Thymus (tissue), 11 donors: ENCODE results near the gene LRRC75A. TPM values are rescaled to one million over a fixed set of nuclear protein-coding genes. Genes with fewer than 3 reads are reported as not detected.
"Not testable (repeated sequence)": the region's sequence is repeated elsewhere in the genome, so short reads cannot be mapped to it uniquely, and the experiment has no call there.

ENCODE experiments used
- DNase-seq, 9 donors: peaks; one replicate each; pipeline ENCODE4 v3.0.0-alpha.2; 2013; ENCODE audit warnings: low spot score in 9 of 9, low read depth in 6 of 9, missing footprints in 1 of 9
- H3K27ac ChIP-seq, 2 donors: one replicate each; pipeline ENCODE4 v1.5.1; 2013; ENCODE audit warnings: control low read depth in 1 of 2, low read depth in 1 of 2, low read length in 1 of 2, mild to moderate bottlenecking in 1 of 2, moderate library complexity in 1 of 2
- H3K27me3 ChIP-seq, 2 donors: one replicate each; pipeline ENCODE4 v1.5.1; 2013; ENCODE audit warnings: low read length in 1 of 2; ENCODE audit not compliant: control insufficient read depth in 2 of 2, insufficient read depth in 1 of 2
- H3K36me3 ChIP-seq, 2 donors: one replicate each; pipeline ENCODE4 v1.5.1; 2013; ENCODE audit warnings: low read length in 1 of 2, mild to moderate bottlenecking in 1 of 2, moderate library complexity in 1 of 2; ENCODE audit not compliant: control insufficient read depth in 2 of 2, insufficient read depth in 2 of 2
- H3K4me1 ChIP-seq, 2 donors: one replicate each; pipeline ENCODE4 v1.5.1; 2013; ENCODE audit warnings: low read length in 2 of 2; ENCODE audit not compliant: control insufficient read depth in 2 of 2, insufficient read depth in 2 of 2
- H3K4me3 ChIP-seq, 2 donors: one replicate each; pipeline ENCODE4 v1.5.1; 2013; ENCODE audit warnings: low read length in 2 of 2, control low read depth in 1 of 2, mild to moderate bottlenecking in 1 of 2
- H3K9me3 ChIP-seq, 2 donors: one replicate each; pipeline ENCODE4 v1.5.1; 2013; ENCODE audit warnings: low read length in 1 of 2, mild to moderate bottlenecking in 1 of 2; ENCODE audit not compliant: control insufficient read depth in 2 of 2, insufficient read depth in 1 of 2
- WGBS: extraction: QIAGEN DNeasy Blood & Tissue Kit; methylation state at CpG from one replicate; pipeline ENCODE4 v1.1.7; 2013; 5-methylcytosine and 5-hydroxymethylcytosine counted together
- polyA plus RNA-seq: library from polyadenylated mRNA; stranded (reverse); fragments of 200-250 nt; gene quantifications from one replicate; pipeline ENCODE4 v1.2.3, GENCODE V29; 2013
- total RNA-seq: library from RNA; stranded (reverse); fragments of 120-200 nt; gene quantifications from one replicate; pipeline ENCODE4 v1.2.4, GENCODE V29; 2013
- donor health status: healthy.

Gene LRRC75A
- total and polyA plus RNA-seq, 2 donors, result 1.6 to 2.1 TPM

DNA sequence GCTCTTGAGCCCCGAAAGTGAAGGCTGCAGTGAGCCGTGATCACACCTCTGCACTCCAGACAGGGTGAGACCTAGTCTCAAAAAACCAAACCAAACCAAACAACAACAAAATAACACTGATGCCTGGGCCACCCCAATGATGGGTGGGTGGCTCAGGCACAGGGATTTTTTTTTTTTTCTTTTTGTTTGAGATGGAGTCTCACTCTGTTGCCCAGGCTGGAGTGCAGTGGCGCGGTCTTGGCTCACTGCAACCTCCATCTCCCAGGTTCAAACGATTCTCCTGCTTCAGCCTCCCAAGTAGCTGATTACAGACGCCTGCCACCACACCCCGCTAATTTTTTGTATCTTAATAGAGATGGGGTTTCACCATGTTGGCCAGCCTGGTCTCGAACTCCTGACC is 39.7 kb downstream of the LRRC75A start:
- not testable (repeated sequence) for H3K27ac ChIP-seq

DNA sequence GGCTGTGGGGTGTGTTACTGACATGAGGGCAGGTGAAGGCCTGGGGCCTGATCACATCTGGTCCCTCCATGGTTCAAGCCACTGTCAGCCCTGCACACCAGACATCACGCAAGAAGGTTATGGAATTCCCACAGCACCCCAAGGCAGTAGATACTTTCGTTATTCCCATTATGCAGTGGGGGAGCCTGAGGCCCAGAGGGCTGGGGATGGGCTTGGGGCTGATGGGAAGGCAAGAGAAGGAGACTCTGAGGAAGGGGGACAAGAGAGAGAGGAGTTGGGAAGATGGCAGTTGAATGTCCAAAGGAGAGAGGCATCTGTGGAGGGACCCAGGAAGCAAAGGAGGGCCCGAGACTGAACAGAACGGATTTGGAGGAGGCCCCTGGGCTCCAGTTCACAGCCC is 42.0 kb downstream of the LRRC75A start:
- H3K36me3 ChIP-seq, result peaks cover 33 to 41% of the 10 kb centered on the region in 2 donors
- no peak overlapping the region for H3K4me3 ChIP-seq
- WGBS, result 98% methylated on average over 4 of the region's 4 CpGs
- H3K9me3 ChIP-seq, result no peaks in the 10 kb centered on the region
- H3K27ac ChIP-seq, result no peak overlapping the region
- DNase-seq, result no peak
- no peaks in the 10 kb centered on the region for H3K27me3 ChIP-seq
- no peaks in the 10 kb centered on the region for H3K4me1 ChIP-seq

More for the DNA sequence above, 39.7 kb downstream of the LRRC75A start:
- H3K27me3 ChIP-seq, DNase-seq, H3K4me1 ChIP-seq, H3K4me3 ChIP-seq, H3K9me3 ChIP-seq: not testable (repeated sequence)
- H3K36me3 ChIP-seq, result peaks cover 23 to 25% of the 10 kb centered on the region in 2 donors
- WGBS, result 97% methylated on average over 8 of the region's 8 CpGs

DNA sequence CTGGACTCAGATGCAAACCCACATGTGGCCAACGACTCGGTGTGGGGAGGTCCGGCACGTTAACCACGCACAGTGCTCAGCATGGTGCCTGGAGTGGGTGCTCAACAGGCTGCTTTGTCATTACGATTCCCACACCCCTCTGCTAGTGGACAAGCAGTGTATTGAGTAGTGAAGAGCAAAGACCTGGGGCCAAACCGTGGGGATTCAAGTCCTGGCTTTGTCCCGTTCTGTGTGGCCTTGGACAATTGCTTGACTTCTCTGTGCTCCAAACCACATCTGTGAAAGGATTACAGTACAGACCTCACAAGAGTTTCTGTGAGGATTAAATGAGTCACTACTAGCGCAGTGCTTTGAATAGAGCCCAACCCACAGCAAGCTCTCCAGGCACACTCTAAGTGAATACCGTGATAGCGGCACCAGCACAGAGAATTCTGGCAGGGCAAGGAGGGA is 42.8 kb downstream of the LRRC75A start:
- DNase-seq, result no peak
- whole genome bisulfite sequencing, result 96% methylated on average over 11 of the region's 11 CpGs
- Histone ChIP-seq H3K27me3 (no peaks in the 10 kb centered on the region), H3K4me1 (no peaks in the 10 kb centered on the region), H3K4me3 (no peak overlapping the region), H3K27ac (no peak overlapping the region), H3K9me3 (no peaks in the 10 kb centered on the region), H3K36me3 (peaks cover 38 to 45% of the 10 kb centered on the region in 2 donors)

DNA sequence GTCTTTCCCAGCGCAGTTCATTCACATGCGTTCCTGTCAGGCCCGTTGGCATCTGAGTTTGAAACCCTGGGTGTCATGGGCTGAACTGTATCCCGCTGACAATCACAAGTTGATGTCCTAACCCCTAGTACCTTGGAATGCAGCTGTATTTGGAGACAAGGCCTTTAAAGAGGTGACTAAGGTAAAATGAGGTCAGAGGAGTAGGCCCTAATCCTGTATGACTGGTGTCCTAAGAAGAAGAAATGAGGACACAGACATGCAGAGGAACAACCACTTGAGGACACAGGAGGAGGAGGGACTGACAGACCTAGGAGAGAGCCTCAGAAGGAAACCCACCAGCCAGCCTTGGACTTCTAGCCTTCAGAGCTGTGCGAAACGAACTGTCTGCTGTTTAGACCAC is 43.5 kb downstream of the LRRC75A start:
- H3K27me3 ChIP-seq, result no peaks in the 10 kb centered on the region
- 97% methylated on average over 6 of the region's 6 CpGs for WGBS
- no peak overlapping the region for H3K27ac ChIP-seq
- no peaks in the 10 kb centered on the region for H3K4me1 ChIP-seq
- H3K4me3 ChIP-seq, result no peak overlapping the region
- DNase-seq, result no peak
- H3K36me3 ChIP-seq, result peaks cover 45 to 51% of the 10 kb centered on the region in 2 donors
- no peaks in the 10 kb centered on the region for H3K9me3 ChIP-seq

DNA sequence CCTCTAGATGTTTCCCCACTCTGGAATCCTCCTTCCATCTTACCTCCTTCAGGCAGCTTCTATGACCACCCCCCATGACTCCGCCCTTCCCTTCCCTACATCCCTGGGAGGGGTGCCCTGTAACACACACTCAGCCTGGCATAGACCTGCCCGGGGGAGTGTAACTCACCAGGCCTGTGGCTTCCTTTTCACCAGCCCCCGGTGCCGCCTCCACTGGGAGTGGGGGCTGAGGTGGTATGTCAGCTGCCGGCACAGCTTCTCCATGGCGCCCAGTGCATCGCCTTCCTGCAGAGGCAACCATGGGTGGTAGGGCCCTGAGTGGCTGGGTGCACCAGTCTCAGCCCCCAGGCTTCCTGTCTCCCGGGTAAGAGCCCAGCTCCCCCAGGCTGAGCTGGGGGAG is 44.3 kb downstream of the LRRC75A start:
- no peaks in the 10 kb centered on the region for H3K4me1 ChIP-seq
- 66% methylated on average over 8 of the region's 8 CpGs for WGBS
- H3K4me3 ChIP-seq, result no peak overlapping the region
- H3K9me3 ChIP-seq, result no peaks in the 10 kb centered on the region
- H3K27ac ChIP-seq, result no peak overlapping the region
- no peaks in the 10 kb centered on the region for H3K27me3 ChIP-seq
- no peak for DNase-seq
- H3K36me3 ChIP-seq, result peaks cover 51 to 59% of the 10 kb centered on the region in 2 donors

DNA sequence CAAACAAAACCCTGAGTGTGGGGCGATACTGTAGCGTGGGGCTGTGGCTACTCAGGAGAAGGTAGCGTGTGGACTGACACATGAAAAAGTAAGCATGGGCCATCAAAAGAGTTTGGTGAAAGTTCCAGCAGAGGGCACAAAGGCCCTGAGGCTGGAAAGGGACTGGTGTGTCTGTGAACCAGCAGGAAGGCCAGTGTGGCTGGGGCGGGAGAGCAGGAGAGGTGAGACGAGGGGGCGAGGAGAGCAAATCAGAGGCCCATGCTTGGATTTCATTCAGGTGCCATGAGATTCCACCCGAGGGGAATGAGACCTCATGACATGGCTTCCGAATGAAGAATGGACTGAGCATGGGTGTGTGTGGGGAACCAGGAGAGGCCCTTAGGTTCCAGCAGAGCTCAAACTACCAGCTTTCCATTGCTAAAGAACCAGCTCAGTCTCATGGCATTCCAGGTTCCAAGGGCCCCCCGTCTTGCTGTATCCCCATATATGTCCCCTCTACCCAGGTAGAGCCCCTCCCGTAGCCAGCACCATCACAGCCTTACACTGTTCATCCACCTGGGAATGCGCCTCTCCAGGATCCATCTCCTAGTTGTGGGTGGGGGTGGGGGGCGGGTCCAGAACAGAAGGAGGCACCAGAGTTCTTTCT is 45.5 kb downstream of the LRRC75A start:
- Histone ChIP-seq H3K9me3 (no peaks in the 10 kb centered on the region), H3K27me3 (no peaks in the 10 kb centered on the region), H3K36me3 (peaks cover 61 to 71% of the 10 kb centered on the region in 2 donors), H3K4me1 (peaks cover 0 to 6% of the 10 kb centered on the region in 2 donors), H3K27ac (no peak overlapping the region), H3K4me3 (no peak overlapping the region)
- WGBS, result 99% methylated on average over 12 of the region's 12 CpGs
- DNase-seq, result no peak

DNA sequence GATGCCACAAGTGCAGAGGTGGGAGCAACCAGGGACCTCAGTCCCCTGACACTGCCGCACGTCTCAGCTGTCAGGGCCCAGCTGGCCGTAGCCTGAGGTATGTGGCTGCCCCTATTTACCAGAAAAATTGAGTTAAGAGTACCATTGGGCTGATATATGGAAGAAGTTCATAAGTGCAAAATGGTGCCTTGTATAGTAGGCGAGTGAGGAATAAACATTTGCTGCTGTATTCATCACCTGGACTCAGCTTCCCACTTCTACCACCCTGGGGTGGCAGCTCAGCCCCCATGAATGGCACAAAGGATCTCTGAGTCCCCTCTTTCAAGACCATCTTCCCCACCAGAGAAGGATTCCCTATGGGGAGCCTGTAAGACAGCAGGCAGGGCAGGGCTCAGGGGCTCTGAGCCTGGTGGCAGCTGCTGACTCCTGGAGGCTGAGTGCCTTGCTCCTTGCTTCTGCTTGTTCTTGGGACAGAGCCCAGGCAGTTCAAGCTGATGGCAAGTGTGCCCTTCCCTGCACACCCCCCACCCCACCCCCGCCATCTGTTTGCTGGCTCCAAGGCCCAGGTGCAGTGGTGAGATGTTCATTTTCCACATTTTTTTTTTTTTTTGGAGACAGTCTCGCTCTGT is 47.6 kb downstream of the LRRC75A start:
- H3K9me3 ChIP-seq, result no peaks in the 10 kb centered on the region
- DNase-seq, result no peak
- H3K27me3 ChIP-seq, result no peaks in the 10 kb centered on the region
- H3K4me1 ChIP-seq, result peaks cover 10 to 18% of the 10 kb centered on the region in 2 donors
- H3K36me3 ChIP-seq, result peaks cover 57 to 80% of the 10 kb centered on the region in 2 donors
- WGBS, result 94% methylated on average over 6 of the region's 6 CpGs
- peak overlapping the region in 1 of 2 donors; percentile 4 for H3K27ac ChIP-seq
- no peak overlapping the region for H3K4me3 ChIP-seq

DNA sequence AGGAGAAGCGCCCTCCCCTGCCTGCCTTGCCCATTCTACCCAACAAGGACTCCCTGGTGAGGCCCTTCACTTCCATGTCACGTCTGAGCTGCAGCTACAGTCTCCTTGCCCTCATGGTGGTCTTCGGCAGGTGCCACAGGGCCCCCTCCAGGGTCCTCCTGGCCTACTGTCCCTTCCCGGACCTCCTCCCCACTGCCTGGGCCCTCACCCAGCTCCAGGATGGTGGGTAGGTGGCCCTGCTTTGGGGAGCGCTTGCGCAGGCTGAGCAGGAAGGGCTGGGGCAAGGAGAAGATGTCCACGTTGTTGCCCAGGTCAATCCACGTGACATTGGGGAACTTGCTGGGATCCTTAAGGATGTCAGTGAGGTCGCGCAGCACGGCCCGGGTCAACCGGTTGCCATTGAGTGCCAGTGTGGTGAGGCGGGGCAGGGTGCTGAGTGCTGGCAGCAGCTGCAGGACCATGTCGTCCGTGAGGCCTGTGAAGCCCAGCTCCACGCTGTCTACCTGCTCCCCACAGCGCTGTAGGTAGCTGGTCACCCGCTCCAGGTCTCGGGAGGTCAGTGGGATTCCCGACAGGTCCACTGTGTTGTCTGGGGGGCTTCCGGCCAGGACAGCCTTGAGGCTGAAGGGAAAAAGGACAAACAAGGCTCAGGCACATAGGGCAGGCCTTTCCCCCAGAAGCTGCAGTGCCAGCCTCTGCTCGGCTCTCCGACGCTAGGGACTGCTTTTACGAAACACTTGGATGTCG is 48.3 kb downstream of the LRRC75A start:
- Histone ChIP-seq H3K9me3 (no peaks in the 10 kb centered on the region), H3K27ac (peak overlapping the region in 1 of 2 donors; percentile 21), H3K27me3 (no peaks in the 10 kb centered on the region), H3K4me3 (no peak overlapping the region), H3K36me3 (peaks cover 53 to 73% of the 10 kb centered on the region in 2 donors), H3K4me1 (peaks cover 11 to 18% of the 10 kb centered on the region in 2 donors)
- DNase-seq, result no peak
- WGBS, result 97% methylated on average over 27 of the region's 27 CpGs
